SIG-M5 treated with dmso at 0.1 percent for 504 hours (cell line): ENCODE data around the gene IL23A.

Source experiments
- DNase-seq: peaks from one replicate; lab custom pipeline; 2025; ENCODE audit not compliant: unreplicated experiment; lab: John Stamatoyannopoulos, UW

IL23A gene

GRCh38 chr12:56359851-56360767, 21.4 kb downstream of the IL23A start, which contains the start of gene STAT2:
TSS of gene STAT2 (minus strand) at chr12:56360107. CDS start at chr12:56356571, 3,536 bp downstream.
- peak; percentile 100 for DNase-seq

GRCh38 chr12:56361487-56362129, 22.9 kb downstream of the IL23A start:
- no peak for DNase-seq

DNA sequence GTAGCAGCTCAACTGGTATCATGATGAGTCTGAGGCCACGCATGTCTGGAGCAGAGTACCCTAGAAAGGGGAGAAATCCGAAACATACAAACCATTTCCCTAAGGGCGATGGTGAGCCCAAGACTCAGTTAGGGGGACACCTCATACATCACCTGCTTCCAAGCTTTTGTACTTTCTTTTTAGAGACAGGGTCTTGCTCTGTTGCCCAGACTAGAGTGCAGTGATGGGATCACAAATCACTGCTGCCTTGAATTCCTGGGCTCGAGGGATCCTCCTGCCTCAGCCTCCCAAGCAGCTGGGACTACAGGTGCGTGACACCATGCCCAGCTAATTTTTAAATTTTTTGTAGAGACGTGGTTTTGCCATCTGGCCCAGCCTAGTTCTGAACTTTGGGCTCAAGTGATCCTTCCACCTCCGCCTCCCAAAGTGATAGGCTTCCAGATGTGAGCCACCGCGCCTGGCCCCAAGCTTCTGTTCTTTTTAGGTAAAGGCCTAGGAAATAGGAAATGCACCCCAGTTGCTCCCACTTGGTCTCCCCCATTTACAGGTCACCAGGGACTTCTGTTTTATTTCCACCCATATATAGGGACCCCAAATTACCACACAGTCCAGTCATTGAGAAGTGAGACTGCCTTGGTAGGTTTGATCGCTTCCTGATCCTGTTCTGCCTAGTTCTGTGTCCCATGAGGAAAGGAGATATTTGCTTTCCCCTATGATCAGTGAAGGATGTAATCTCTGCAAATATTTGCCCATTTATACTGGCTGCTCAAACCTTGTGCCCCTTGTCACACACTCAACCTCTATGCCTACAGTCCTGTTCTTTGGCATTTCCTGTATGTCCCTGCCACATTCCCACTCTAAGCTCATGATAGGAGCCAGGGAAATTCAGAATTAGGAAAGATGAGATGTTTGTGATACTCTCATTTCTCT, 23.7 kb downstream of the IL23A start, which contains the start of gene APOF:
Gene APOF (minus strand): TSS at position 728 of the 930 bp plus-strand sequence. CDS start 112 bp downstream, at position 616.
- DNase-seq: no peak

DNA sequence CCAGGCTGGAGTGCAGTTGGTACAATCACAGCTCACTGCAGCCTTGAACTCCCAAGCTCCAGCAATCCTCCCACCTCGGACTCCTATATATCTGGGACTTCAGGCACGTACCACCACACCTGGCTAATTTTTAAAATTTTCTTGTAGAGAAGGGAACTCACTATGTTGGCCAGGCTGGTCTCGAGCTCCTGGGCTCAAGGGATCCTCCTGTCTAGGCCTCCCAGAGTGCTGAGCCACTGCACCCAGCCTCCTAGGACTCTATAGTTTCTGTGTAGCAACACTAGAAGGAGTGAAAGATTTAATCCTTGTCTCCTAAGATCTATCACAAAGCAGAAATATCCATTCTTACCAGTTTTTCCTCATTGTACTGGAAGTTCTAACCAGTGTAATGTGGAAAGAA, 28.3 kb downstream of the IL23A start:
- no peak for DNase-seq

- DNase-seq: no peak
Observed at GRCh38 chr12:56373515-56373914, 34.8 kb downstream of the IL23A start.

DNA sequence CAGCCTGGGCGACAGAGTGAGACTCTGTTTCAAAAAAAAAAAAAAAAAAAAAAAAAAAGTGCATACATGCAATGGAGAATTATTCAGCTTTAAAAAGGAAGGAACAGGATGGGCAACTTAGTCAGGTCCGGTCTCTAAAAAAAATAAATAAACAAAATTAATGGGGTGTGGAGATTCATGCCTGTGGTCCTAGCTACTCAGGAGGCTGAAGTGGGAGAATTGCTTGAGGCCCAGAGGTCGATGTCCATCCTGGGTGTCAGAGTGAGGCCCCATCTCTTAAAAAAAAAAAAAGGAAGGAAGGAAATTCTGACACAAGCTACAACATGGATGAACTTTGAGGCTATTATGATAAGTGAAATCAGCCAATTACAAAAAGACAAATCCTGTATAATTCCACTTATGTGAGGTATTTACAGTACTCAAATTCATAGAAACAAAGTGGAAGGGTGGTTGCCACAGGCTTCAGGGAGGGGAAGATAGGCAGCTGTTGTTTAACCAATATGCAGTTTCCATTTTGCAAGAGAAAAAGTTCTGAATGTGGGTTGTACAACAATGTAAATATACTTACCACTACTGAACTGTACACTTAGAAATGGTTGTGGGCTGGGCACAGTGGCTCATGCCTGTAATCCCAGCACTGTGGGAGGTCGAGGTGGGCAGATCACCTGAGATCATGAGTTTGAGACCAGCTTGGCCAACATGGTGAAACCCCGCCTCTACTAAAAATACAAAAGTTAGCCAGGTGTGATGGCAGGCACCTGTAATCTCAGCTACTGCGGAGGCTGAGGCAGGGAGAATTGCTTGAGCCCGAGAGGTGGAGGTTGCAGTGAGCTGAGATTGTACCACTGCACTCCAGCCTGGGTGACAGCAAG, 36.3 kb downstream of the IL23A start:
- no peak for DNase-seq

- no peak for DNase-seq
Observed at GRCh38 chr12:56375598-56376434, 37.1 kb downstream of the IL23A start.

GRCh38 chr12:56377310-56377988, 38.8 kb downstream of the IL23A start:
- no peak for DNase-seq

- DNase-seq: no peak
Observed at GRCh38 chr12:56377989-56378316, 39.3 kb downstream of the IL23A start.

DNA sequence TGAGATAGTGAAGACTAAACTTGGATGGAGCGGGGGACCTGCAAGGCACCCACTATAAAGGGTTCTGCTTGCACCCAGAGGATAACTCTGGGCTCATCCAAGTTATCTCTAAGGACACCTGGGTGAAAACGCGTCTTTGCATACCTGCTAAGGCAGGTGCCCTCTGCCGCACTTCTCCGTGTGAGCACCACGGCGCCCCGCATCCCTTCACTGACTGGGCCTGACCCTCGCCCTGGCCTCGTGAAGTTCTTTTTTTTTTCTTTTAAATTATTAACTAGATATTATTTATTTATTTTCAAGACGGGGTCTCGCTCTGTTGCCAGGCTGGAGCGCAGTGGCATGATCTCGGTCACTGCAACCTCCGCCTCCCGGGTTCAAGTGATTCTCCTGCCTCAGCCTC, 43.9 kb downstream of the IL23A start:
- no peak for DNase-seq

GRCh38 chr12:56385873-56386272, 47.2 kb downstream of the IL23A start:
- DNase-seq: no peak

GRCh38 chr12:56387152-56387736, 48.6 kb downstream of the IL23A start:
- DNase-seq: no peak

DNA sequence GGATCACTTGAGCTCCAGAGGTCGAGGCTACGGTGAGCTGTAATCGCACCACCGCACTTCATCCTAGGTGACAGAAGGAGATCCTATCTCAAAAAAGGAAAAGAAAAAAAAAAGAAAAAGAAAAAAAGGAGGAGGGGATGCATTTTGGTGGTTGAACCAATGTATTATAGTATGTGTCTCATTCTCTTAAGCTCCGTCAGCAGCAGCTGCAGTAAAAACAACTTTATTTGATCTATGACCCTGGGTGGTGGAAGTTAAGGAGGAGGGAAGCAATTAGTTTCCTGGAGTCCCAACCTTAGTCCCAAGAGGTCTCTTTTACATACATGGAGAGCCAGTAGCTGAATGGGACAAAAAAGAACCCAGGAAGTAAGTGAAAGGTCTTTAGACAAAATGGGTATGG, 50.7 kb downstream of the IL23A start:
- no peak for DNase-seq
